ENCODE data around the gene CCDC24.

The CCDC24 gene

GRCh38 chr1:44040846-44041245 is 49.4 kb downstream of the CCDC24 start:
- TF ChIP-seq EZH2phosphoT487 (IDR thresholded peaks at IDR 0.05; ENCODE audit: borderline replicate concordance) (no peak), CTCF (conservative IDR thresholded peaks at IDR 0.05; ENCODE audit: low read length) (no peak)
- H3K4me2 ChIP-seq (ENCODE audit: low read depth, low read length, poor library complexity, severe bottlenecking) = no peak overlapping the region
- H3K4me3 ChIP-seq (ENCODE audit: low read length, poor library complexity, severe bottlenecking) = no peak overlapping the region
- H3K36me3 ChIP-seq (ENCODE audit: insufficient read depth, low read length) = no peaks in the 10 kb centered on the region
- H3K9ac ChIP-seq (ENCODE audit: low read depth, low read length, poor library complexity, severe bottlenecking) = no peak overlapping the region
- no peaks in the 10 kb centered on the region for H3K9me2 ChIP-seq (replicated peaks; ENCODE audit: low read depth, low read length)
- H3F3A ChIP-seq (ENCODE audit: low read depth) = no peaks in the 10 kb centered on the region
- no peaks in the 10 kb centered on the region for H4K20me1 ChIP-seq (ENCODE audit: insufficient read depth, low read length, poor library complexity, severe bottlenecking)
- no peaks in the 10 kb centered on the region for H3K4me1 ChIP-seq (ENCODE audit: insufficient read depth, low read length, poor library complexity, severe bottlenecking)
- H3K27me3 ChIP-seq (ENCODE audit: insufficient read depth, low read length, poor library complexity, severe bottlenecking) = no peaks in the 10 kb centered on the region
- no peaks in the 10 kb centered on the region for H3K9me3 ChIP-seq (ENCODE audit: insufficient read depth, low read depth, low read length)
- H2AFZ ChIP-seq (ENCODE audit: low read length) = no peak overlapping the region
- no peaks in the 10 kb centered on the region for H3K79me2 ChIP-seq (ENCODE audit: insufficient read depth, low read length)

GRCh38 chr1:44043176-44044070 is 52.0 kb downstream of the CCDC24 start:
- Histone ChIP-seq H3K4me2 (ENCODE audit: low read depth, low read length, poor library complexity, severe bottlenecking) (no peak overlapping the region), H4K20me1 (ENCODE audit: insufficient read depth, low read length, poor library complexity, severe bottlenecking) (no peaks in the 10 kb centered on the region), H3K4me3 (ENCODE audit: low read length, poor library complexity, severe bottlenecking) (no peak overlapping the region), H3K79me2 (ENCODE audit: insufficient read depth, low read length) (no peaks in the 10 kb centered on the region), H3K9me3 (ENCODE audit: insufficient read depth, low read depth, low read length) (no peaks in the 10 kb centered on the region), H3K9me2 (replicated peaks; ENCODE audit: low read depth, low read length) (no peaks in the 10 kb centered on the region), H3K9ac (ENCODE audit: low read depth, low read length, poor library complexity, severe bottlenecking) (no peak overlapping the region), H3K27me3 (ENCODE audit: insufficient read depth, low read length, poor library complexity, severe bottlenecking) (no peaks in the 10 kb centered on the region), H2AFZ (ENCODE audit: low read length) (no peak overlapping the region), H3K36me3 (ENCODE audit: insufficient read depth, low read length) (no peaks in the 10 kb centered on the region), H3F3A (ENCODE audit: low read depth) (no peaks in the 10 kb centered on the region), H3K4me1 (ENCODE audit: insufficient read depth, low read length, poor library complexity, severe bottlenecking) (peaks cover 7% of the 10 kb centered on the region)
- TF ChIP-seq CTCF (conservative IDR thresholded peaks at IDR 0.05; ENCODE audit: low read length) (no peak), EZH2phosphoT487 (IDR thresholded peaks at IDR 0.05; ENCODE audit: borderline replicate concordance) (no peak)

GRCh38 chr1:44044071-44044801 is 52.8 kb downstream of the CCDC24 start:
- Histone ChIP-seq H3K9me3 (ENCODE audit: insufficient read depth, low read depth, low read length) (no peaks in the 10 kb centered on the region), H3K9ac (ENCODE audit: low read depth, low read length, poor library complexity, severe bottlenecking) (no peak overlapping the region), H3K9me2 (replicated peaks; ENCODE audit: low read depth, low read length) (no peaks in the 10 kb centered on the region), H3K79me2 (ENCODE audit: insufficient read depth, low read length) (no peaks in the 10 kb centered on the region), H3K4me1 (ENCODE audit: insufficient read depth, low read length, poor library complexity, severe bottlenecking) (peaks cover 12% of the 10 kb centered on the region), H3F3A (ENCODE audit: low read depth) (no peaks in the 10 kb centered on the region), H3K27me3 (ENCODE audit: insufficient read depth, low read length, poor library complexity, severe bottlenecking) (no peaks in the 10 kb centered on the region), H3K4me2 (ENCODE audit: low read depth, low read length, poor library complexity, severe bottlenecking) (no peak overlapping the region), H3K36me3 (ENCODE audit: insufficient read depth, low read length) (no peaks in the 10 kb centered on the region), H4K20me1 (ENCODE audit: insufficient read depth, low read length, poor library complexity, severe bottlenecking) (no peaks in the 10 kb centered on the region), H2AFZ (ENCODE audit: low read length) (no peak overlapping the region), H3K4me3 (ENCODE audit: low read length, poor library complexity, severe bottlenecking) (no peak overlapping the region)
- no peak for TF ChIP-seq CTCF (conservative IDR thresholded peaks at IDR 0.05; ENCODE audit: low read length)
- TF ChIP-seq EZH2phosphoT487 (IDR thresholded peaks at IDR 0.05; ENCODE audit: borderline replicate concordance) = no peak

Data from Loucy (cell line).